B cell (primary cell): ENCODE measurements around the gene TIGD1. TPM values are rescaled to one million over a fixed set of nuclear protein-coding genes. Genes with fewer than 3 reads are reported as not detected.
A peak's percentile ranks its signal among the peaks of the same experiment; 100 is the strongest.

ENCODE experiments used
- ATAC-seq: fragments of 200-7000 bp; cut with Tn5 transposase; one replicate; pipeline ENCODE4 v1.10.0; 2021; ENCODE audit warnings: low read depth, mild to moderate bottlenecking, moderate number of reproducible peaks, moderate library complexity
- CTCF ChIA-PET: fragments of 350-600 bp; sonication (Branson Sonifier 250); formaldehyde crosslinking; loops from one replicate; lab custom pipeline; 2021; ENCODE audit warnings: antibody characterized with exemption, inconsistent platforms; lab: Charles Lee
- POLR2A ChIA-PET: fragments of 350-600 bp; sonication (Branson Sonifier 250); formaldehyde crosslinking; loops from one replicate; lab custom pipeline; 2021; ENCODE audit warnings: antibody characterized with exemption; lab: Charles Lee
- DNase-seq: peaks from one replicate; pipeline ENCODE4 v3.0.0; 2013
- H2AFZ ChIP-seq: 2 replicates; pipeline ENCODE4 v1.6.1; 2012; ENCODE audit warnings: mild to moderate bottlenecking, low read depth, low read length; ENCODE audit not compliant: insufficient read depth, poor library complexity, severe bottlenecking
- H3K27ac ChIP-seq, 2 donors: 1 replicate in 1 of 2; 2 replicates in 1 of 2; pipeline ENCODE4 v1.5.1; 2012 to 2013; ENCODE audit warnings: low read length in 2 of 2, mild to moderate bottlenecking in 2 of 2, moderate library complexity in 1 of 2
- H3K27me3 ChIP-seq, 4 experiments: fragments of 200-600 bp in 1 of 4; sonication (generic) in 1 of 4; replicated peaks in 1 of 4; 1 replicate in 2 of 4; 2 replicates in 2 of 4; pipeline versions ENCODE4 v1.6.1 to v1.7.0; 2013 to 2016; ENCODE audit warnings: low read length in 3 of 4, mild to moderate bottlenecking in 2 of 4, mixed read lengths in 1 of 4, moderate library complexity in 1 of 4; ENCODE audit not compliant: insufficient read depth in 4 of 4, control insufficient read depth in 3 of 4; ENCODE audit errors: control extremely low read depth in 1 of 4
- H3K36me3 ChIP-seq, 2 experiments: replicated peaks in 1 of 2; 1 replicate in 1 of 2; 2 replicates in 1 of 2; pipeline versions ENCODE4 v1.6.1 to v1.7.1; 2013; ENCODE audit warnings: low read length in 1 of 2; ENCODE audit not compliant: insufficient read depth in 2 of 2, control insufficient read depth in 1 of 2; ENCODE audit errors: control extremely low read depth in 1 of 2, extremely low read depth in 1 of 2
- H3K4me1 ChIP-seq, 2 donors: fragments of 200-600 bp in 1 of 2; sonication (generic) in 1 of 2; 1 replicate in 1 of 2; 2 replicates in 1 of 2; pipeline versions ENCODE4 v1.5.1 to v1.6.1; 2013 to 2017; ENCODE audit warnings: low read length in 2 of 2; ENCODE audit not compliant: control insufficient read depth in 2 of 2, insufficient read depth in 2 of 2
- H3K4me2 ChIP-seq: replicated peaks from 2 replicates; pipeline ENCODE3; 2012; ENCODE audit warnings: mild to moderate bottlenecking, low read depth, low read length; ENCODE audit not compliant: poor library complexity, severe bottlenecking
- H3K4me3 ChIP-seq, 5 experiments: fragments of 200-600 bp in 1 of 5; sonication (generic) in 1 of 5; 1 replicate in 3 of 5; 2 replicates in 2 of 5; pipeline versions ENCODE4 v1.5.1 to v1.7.0; 2011 to 2016; ENCODE audit warnings: low read length in 4 of 5, mild to moderate bottlenecking in 4 of 5, low read depth in 2 of 5, control low read depth in 1 of 5, moderate library complexity in 1 of 5; ENCODE audit not compliant: insufficient read depth in 1 of 5; ENCODE audit errors: control extremely low read depth in 1 of 5, extremely low read depth in 1 of 5
- H3K79me2 ChIP-seq: fragments of 200-600 bp; sonication (generic); one replicate; pipeline ENCODE4 v1.6.0; 2016; ENCODE audit warnings: low read length; ENCODE audit not compliant: control insufficient read depth, insufficient read depth
- H3K9ac ChIP-seq: fragments of 200-600 bp; sonication (generic); 2 replicates; pipeline ENCODE4 v1.6.1; 2017; ENCODE audit warnings: mild to moderate bottlenecking, low read length, moderate library complexity
- H3K9me3 ChIP-seq, 3 donors: one replicate each; pipeline versions ENCODE4 v1.6.1 to v1.7.1; 2013; ENCODE audit warnings: low read length in 2 of 3; ENCODE audit not compliant: control insufficient read depth in 2 of 3, insufficient read depth in 1 of 3; ENCODE audit errors: control extremely low read depth in 1 of 3
- H4K20me1 ChIP-seq: 2 replicates; pipeline ENCODE4 v1.6.0; 2012; ENCODE audit warnings: mild to moderate bottlenecking, low read length; ENCODE audit not compliant: insufficient read depth, control insufficient read depth, poor library complexity, severe bottlenecking
- H3K27ac Mint-ChIP-seq: one replicate; pipeline ENCODE4 v1.8.0; 2021; ENCODE audit warnings: mixed read lengths
- H3K27me3 Mint-ChIP-seq: one replicate; pipeline ENCODE4 v1.8.0; 2021; ENCODE audit warnings: mixed read lengths
- H3K4me1 Mint-ChIP-seq: one replicate; pipeline ENCODE4 v1.8.0; 2021; ENCODE audit warnings: mixed read lengths
- H3K4me3 Mint-ChIP-seq: one replicate; pipeline ENCODE4 v1.8.0; 2021; ENCODE audit warnings: mixed read lengths
- H3K9me3 Mint-ChIP-seq: one replicate; pipeline ENCODE4 v1.8.0; 2022; ENCODE audit warnings: mixed read lengths; ENCODE audit not compliant: insufficient read depth
- CTCF ChIP-seq: fragments of 200-600 bp; IDR thresholded peaks from one replicate; pipeline ENCODE4 v1.8.0; 2022; ENCODE audit warnings: antibody characterized with exemption, mild to moderate bottlenecking
- EZH2 ChIP-seq: IDR thresholded peaks from 2 replicates; pipeline ENCODE4 v1.6.1; 2012; ENCODE audit warnings: borderline replicate concordance, low read depth, mild to moderate bottlenecking, moderate library complexity, low read length; ENCODE audit not compliant: insufficient read depth, poor library complexity, severe bottlenecking
- WGBS: methylation state at CpG from one replicate; pipeline ENCODE4 v1.1.5; 2013; ENCODE audit warnings: missing lambda C conversion rate; ENCODE audit not compliant: insufficient coverage; 5-methylcytosine and 5-hydroxymethylcytosine counted together
- intact Hi-C: fragments of 100-400 bp; cut with micrococcal nuclease; formaldehyde crosslinking; loops from one replicate; pipeline ENCODE4 v1.10.0; 2022
- polyA plus RNA-seq: library from polyadenylated mRNA; depleted of rRNA; stranded (reverse); fragments of >200 nt; gene quantifications from 2 replicates; pipeline ENCODE4 v1.2.3, GENCODE V29; 2012
- total RNA-seq, 2 donors: library from RNA; stranded (reverse); fragments of 120-200 nt in 1 of 2; gene quantifications; 1 replicate in 1 of 2; 2 replicates in 1 of 2; pipeline versions ENCODE4 v1.2.3 to v1.2.4, GENCODE V29; 2013 to 2022

Gene TIGD1
- total and polyA plus RNA-seq, 2 donors (not counting 1 experiment from before 2014, with no cell fraction given): 7.6 to 13.6 TPM

DNA sequence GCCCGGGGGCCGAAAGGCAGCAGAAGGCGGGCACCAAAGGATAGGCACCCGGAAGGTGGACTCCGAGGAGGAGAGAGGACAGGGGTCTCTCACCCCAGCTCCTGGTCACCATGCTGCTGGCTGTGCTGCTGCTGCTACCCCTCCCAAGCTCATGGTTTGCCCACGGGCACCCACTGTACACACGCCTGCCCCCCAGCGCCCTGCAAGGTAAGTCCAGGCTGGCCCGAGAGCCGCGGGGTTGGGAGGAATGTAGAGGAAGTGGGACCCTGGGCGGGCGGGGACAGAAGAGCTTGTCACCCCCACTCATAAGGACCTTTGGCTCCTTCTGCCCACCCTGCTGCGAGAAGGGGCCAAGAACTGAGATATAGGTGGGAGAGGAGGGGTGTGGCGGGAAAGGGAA is 29.9 kb downstream of the TIGD1 start:
- Histone ChIP-seq H3K9ac (no peak overlapping the region), H3K9me3 (peaks cover 0 to 16% (median 0%) of the 10 kb centered on the region in 3 donors), H4K20me1 (no peaks in the 10 kb centered on the region), H3K27ac (no peak overlapping the region), H3K79me2 (no peaks in the 10 kb centered on the region), H3K4me2 (no peak overlapping the region), H3K4me1 (peaks cover 30 to 32% of the 10 kb centered on the region in 2 donors), H3K36me3 (no peaks in the 10 kb centered on the region), H3K4me3 (no peak overlapping the region), H2AFZ (no peak overlapping the region), H3K27me3 (peaks cover 0 to 47% (median 22%) of the 10 kb centered on the region in 4 experiments)
- Mint-ChIP-seq H3K9me3 (no peaks in the 10 kb centered on the region), H3K4me1 (peaks cover 17% of the 10 kb centered on the region), H3K27me3 (peaks cover 20% of the 10 kb centered on the region), H3K27ac (no peak overlapping the region), H3K4me3 (no peak overlapping the region)
- no peak for TF ChIP-seq EZH2
- intact Hi-C loops: loop anchor here (5.0 kb wide), 1 partner anchor 613 kb away; no protein-coding TSS in a partner anchor
- ChIA-PET CTCF (interaction anchor here (1.9 to 2.0 kb wide), 2 partner anchors 10 to 26 kb away, joined by 4 to 5 read pairs; no protein-coding TSS in a partner anchor), POLR2A (no interaction called here)
- 78% methylated on average over 5 of the region's 15 CpGs for WGBS
- ATAC-seq (no peak), DNase-seq (no peak)

DNA sequence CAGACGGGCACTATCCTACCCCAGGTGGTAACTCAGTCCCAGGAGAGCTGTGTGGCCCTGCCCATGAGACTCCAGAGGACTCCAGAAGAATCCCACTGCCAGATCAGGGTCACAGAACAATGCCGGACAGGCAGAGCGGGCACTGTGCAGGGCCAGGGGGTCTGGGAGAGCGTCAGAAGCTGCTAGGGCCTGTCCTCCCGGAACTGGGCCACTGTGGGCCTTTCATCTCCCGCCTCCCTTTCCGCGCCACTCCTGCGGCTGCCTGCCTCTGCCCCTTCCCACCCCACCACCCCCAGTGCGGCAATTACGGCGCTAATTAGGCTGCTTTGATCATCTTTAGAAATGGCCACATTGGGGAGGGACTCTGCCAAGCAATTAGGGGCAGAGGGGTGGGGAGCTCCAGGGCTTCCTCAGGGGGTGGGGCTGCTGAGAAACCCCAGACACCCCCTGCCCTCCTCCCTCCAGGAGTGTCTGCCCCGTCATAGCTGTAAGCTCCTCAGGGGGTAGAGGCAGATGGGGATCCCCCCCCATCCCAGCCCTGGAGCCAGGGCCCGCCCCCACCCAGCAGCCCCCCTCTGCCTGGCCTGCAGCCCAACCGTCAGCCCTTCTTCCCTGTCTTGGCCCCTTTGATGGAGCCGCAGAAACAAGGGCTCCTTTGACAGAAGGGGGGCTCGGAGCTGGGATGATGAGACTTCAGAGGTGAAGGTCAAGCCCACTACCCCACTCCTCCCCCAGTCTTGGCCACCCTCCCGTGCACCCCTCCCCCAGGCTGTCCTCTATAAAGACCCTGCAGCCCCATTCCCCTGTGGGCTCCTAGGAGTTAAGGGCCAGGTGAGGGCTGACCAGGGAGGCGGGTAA is 30.5 kb downstream of the TIGD1 start, which contains the start of gene PRSS56:
PRSS56 (plus strand) TSS at position 808 of the 858 bp plus-strand sequence. CDS start 211 bp downstream, outside the sequence.
- CTCF ChIA-PET: interaction anchor here (1.1 to 2.0 kb wide), 3 partner anchors 9 to 26 kb away, joined by 3 to 5 read pairs (median 4); no protein-coding TSS in a partner anchor
- TF ChIP-seq CTCF: no peak
- no peak for TF ChIP-seq EZH2
- no peaks in the 10 kb centered on the region for H3K79me2 ChIP-seq
- peaks cover 30 to 32% of the 10 kb centered on the region in 2 donors for H3K4me1 ChIP-seq
- Mint-ChIP-seq H3K27me3 (peaks cover 20% of the 10 kb centered on the region), H3K4me3 (peak within 1 kb of the TSS; percentile 74), H3K9me3 (no peaks in the 10 kb centered on the region), H3K4me1 (peaks cover 17% of the 10 kb centered on the region), H3K27ac (no peak within 1 kb of the TSS)
- H3K27ac ChIP-seq: no peak within 1 kb of the TSS
- intact Hi-C loops: loop anchor here (5.0 kb wide), 1 partner anchor 613 kb away; no protein-coding TSS in a partner anchor
- peaks cover 0 to 16% (median 0%) of the 10 kb centered on the region in 3 donors for H3K9me3 ChIP-seq
- no peak within 1 kb of the TSS for H2AFZ ChIP-seq
- POLR2A ChIA-PET: no interaction called here
- no peak within 1 kb of the TSS for H3K9ac ChIP-seq
- no peaks in the 10 kb centered on the region for H4K20me1 ChIP-seq
- H3K36me3 ChIP-seq: no peaks in the 10 kb centered on the region
- no peak for DNase-seq
- peaks cover 0 to 40% (median 20%) of the 10 kb centered on the region in 4 experiments for H3K27me3 ChIP-seq
- 84% methylated on average over 5 of the region's 19 CpGs for WGBS
- ATAC-seq: no peak
- no peak within 1 kb of the TSS for H3K4me3 ChIP-seq
- H3K4me2 ChIP-seq: no peak within 1 kb of the TSS
